HEK293T (cell line): ENCODE measurements around the gene YAE1.
"Not testable (repeated sequence)": the region's sequence is repeated elsewhere in the genome, so short reads cannot be mapped to it uniquely, and the experiment has no call there.

Experiments used
- CTCF ChIA-PET: fragments of 350-600 bp; formaldehyde crosslinking; extraction: SDS; loops from one replicate; lab custom pipeline; 2021; ENCODE audit warnings: antibody characterized with exemption, inconsistent platforms; lab: Yijun Ruan, JAX
- POLR2A ChIA-PET: fragments of 350-600 bp; formaldehyde crosslinking; extraction: SDS; loops from one replicate; lab custom pipeline; 2020; ENCODE audit warnings: antibody characterized with exemption, inconsistent platforms; lab: Yijun Ruan, JAX
- DNase-seq: peaks from one replicate; pipeline ENCODE4 v3.0.0; 2012; ENCODE audit warnings: mixed read lengths; ENCODE audit errors: extremely low spot score
- ARNT ChIP-seq: fragments of 450-650 bp; IDR thresholded peaks from 2 replicates; pipeline ENCODE4 v1.6.1; 2017; ENCODE audit warnings: mild to moderate bottlenecking
- BHLHE40 ChIP-seq: fragments of 450-650 bp; IDR thresholded peaks from 2 replicates; pipeline ENCODE4 v1.6.1; 2016; ENCODE audit warnings: mild to moderate bottlenecking, moderate library complexity, borderline replicate concordance
- CTBP1 ChIP-seq: fragments of 450-650 bp; IDR thresholded peaks from 2 replicates; pipeline ENCODE4 v1.6.1; 2016; ENCODE audit warnings: borderline replicate concordance
- ELF4 ChIP-seq: fragments of 450-650 bp; IDR thresholded peaks from 2 replicates; pipeline ENCODE4 v1.6.1; 2017; ENCODE audit warnings: antibody characterized with exemption
- FOXA1 ChIP-seq: fragments of 450-650 bp; IDR thresholded peaks from 2 replicates; pipeline ENCODE4 v1.6.1; 2016; ENCODE audit warnings: mild to moderate bottlenecking
- FOXK2 ChIP-seq: fragments of 450-650 bp; IDR thresholded peaks from 2 replicates; pipeline ENCODE4 v1.6.1; 2016; ENCODE audit warnings: mild to moderate bottlenecking
- FOXM1 ChIP-seq: fragments of 450-650 bp; IDR thresholded peaks from 2 replicates; pipeline ENCODE4 v1.6.1; 2017; ENCODE audit warnings: mild to moderate bottlenecking, borderline replicate concordance
- HDGF ChIP-seq: fragments of 450-650 bp; IDR thresholded peaks from 2 replicates; pipeline ENCODE4 v1.6.1; 2017; ENCODE audit warnings: antibody characterized with exemption, borderline replicate concordance
- L3MBTL2 ChIP-seq: fragments of 450-650 bp; conservative IDR thresholded peaks from 2 replicates; pipeline ENCODE4 v1.6.1; 2016; ENCODE audit warnings: mild to moderate bottlenecking
- LEF1 ChIP-seq: fragments of 450-650 bp; IDR thresholded peaks from 2 replicates; pipeline ENCODE4 v1.6.1; 2017; ENCODE audit warnings: mild to moderate bottlenecking, borderline replicate concordance
- NFRKB ChIP-seq: fragments of 450-650 bp; IDR thresholded peaks from 2 replicates; pipeline ENCODE4 v1.6.1; 2016; ENCODE audit warnings: mild to moderate bottlenecking, moderate library complexity
- PKNOX1 ChIP-seq: fragments of 450-650 bp; IDR thresholded peaks from 2 replicates; pipeline ENCODE4 v1.6.1; 2016
- SP1 ChIP-seq: fragments of 450-650 bp; IDR thresholded peaks from 2 replicates; pipeline ENCODE4 v1.6.1; 2017
- SUZ12 ChIP-seq: fragments of 450-650 bp; IDR thresholded peaks from 2 replicates; pipeline ENCODE4 v1.6.1; 2016; ENCODE audit warnings: mild to moderate bottlenecking
- TARDBP ChIP-seq: fragments of 450-650 bp; IDR thresholded peaks from 2 replicates; pipeline ENCODE4 v1.6.1; 2016
- ZNF384 ChIP-seq: fragments of 450-650 bp; IDR thresholded peaks from 2 replicates; pipeline ENCODE4 v1.6.1; 2016

The YAE1 gene

GRCh38 chr7:39535720-39536119 is 30.5 kb upstream of the YAE1 start:
- no peak for TF ChIP-seq CTBP1
- TF ChIP-seq LEF1, result no peak
- no peak for TF ChIP-seq FOXK2
- TF ChIP-seq FOXA1, result no peak

GRCh38 chr7:39536951-39537350 is 29.3 kb upstream of the YAE1 start:
- no peak for DNase-seq
- no peak for TF ChIP-seq ZNF384
- no peak for TF ChIP-seq L3MBTL2
- no peak for TF ChIP-seq TARDBP
- no peak for TF ChIP-seq SUZ12
- TF ChIP-seq BHLHE40, result no peak
- no peak for TF ChIP-seq HDGF
- no peak for TF ChIP-seq FOXM1
- no peak for TF ChIP-seq PKNOX1
- no peak for TF ChIP-seq NFRKB
- no peak for TF ChIP-seq FOXK2
- TF ChIP-seq LEF1, result no peak
- no peak for TF ChIP-seq FOXA1
- TF ChIP-seq ARNT, result no peak
- no peak for TF ChIP-seq CTBP1
- TF ChIP-seq SP1, result no peak
- TF ChIP-seq ELF4, result no peak
- ChIA-PET CTCF (no interaction called here), POLR2A (no interaction called here)

More at GRCh38 chr7:39535720-39536119, 30.5 kb upstream of the YAE1 start:
- POLR2A ChIA-PET, result no interaction called here
- no peak for DNase-seq
- CTCF ChIA-PET, result no interaction called here

DNA sequence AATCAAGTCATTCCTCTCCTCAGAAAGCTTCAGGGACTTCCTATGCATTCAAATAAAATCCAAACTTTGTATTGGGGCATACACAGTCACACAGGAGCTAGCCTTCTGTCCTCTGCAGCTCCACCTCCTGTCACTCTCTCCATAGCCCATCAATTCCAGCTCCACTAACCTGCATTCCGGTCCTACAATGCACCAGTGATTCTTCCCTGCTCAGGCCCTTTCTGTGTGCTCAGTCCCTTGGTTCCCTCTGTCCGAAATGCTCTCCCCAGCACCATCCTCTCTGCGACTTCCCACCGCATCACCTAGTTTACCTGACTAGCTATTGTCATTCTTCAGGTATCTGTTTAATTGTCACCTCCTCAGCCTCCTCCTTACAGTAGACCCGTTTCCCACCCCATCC is 26.4 kb upstream of the YAE1 start:
- CTCF ChIA-PET, result interaction anchor here (0.8 to 1.0 kb wide), 2 partner anchors 41 to 475 kb away, joined by 3 read pairs; no protein-coding TSS in a partner anchor
- POLR2A ChIA-PET, result no interaction called here
- TF ChIP-seq LEF1 (no peak), PKNOX1 (no peak), SP1 (no peak), NFRKB (no peak), ELF4 (no peak)
- no peak for DNase-seq

- POLR2A ChIA-PET, result no interaction called here
- no peak for DNase-seq
Observed at GRCh38 chr7:39540320-39540719, 25.9 kb upstream of the YAE1 start.

DNA sequence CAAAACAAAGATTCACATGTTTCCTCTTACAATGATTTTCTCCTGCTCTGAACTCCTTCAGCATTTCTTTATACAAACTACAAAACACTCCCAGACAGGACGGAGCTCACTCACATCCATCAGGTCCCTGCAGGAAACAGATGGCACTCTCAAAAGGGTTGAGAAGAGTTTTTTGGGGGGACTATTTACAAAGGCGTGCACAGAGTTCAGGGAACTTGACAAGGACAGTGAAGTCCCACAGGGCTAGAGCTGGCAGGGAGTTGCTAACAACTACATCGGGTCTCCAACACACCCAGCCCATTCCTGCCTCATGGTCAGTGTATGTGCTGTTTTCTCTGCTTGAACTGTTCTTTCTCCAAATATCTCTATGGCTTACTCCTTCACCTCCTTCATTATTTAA is 24.7 kb upstream of the YAE1 start:
- ChIA-PET POLR2A (no interaction called here), CTCF (no interaction called here)
- no peak for DNase-seq
- TF ChIP-seq L3MBTL2 (no peak), SP1 (no peak), TARDBP (no peak), NFRKB (no peak), FOXA1 (no peak), FOXM1 (no peak), HDGF (no peak)

More at GRCh38 chr7:39540320-39540719, 25.9 kb upstream of the YAE1 start:
- TF ChIP-seq L3MBTL2, result no peak
- TF ChIP-seq LEF1, result no peak
- CTCF ChIA-PET, result interaction anchor here (0.8 to 1.0 kb wide), 2 partner anchors 40 to 475 kb away, joined by 3 read pairs; no protein-coding TSS in a partner anchor

DNA sequence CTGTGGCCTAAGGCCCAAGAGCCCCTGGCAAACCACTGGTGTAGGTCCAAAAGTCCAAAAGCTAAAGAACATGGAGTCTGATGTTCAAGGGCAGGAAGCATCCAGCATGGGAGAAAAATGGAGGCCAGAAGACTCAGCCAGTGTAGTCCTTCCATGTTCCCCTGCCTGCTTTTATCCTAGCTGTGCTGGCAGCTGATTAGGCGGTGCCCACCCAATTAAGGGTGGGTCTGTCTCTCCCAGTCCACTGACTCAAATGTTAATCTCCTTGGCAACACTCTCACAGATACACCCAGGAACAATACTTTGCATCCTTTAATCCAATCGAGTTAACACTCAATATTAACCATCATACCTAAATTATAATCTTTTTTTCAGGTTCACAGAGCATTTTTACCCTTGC is 21.4 kb upstream of the YAE1 start:
- CTCF ChIA-PET, POLR2A ChIA-PET, DNase-seq: not testable (repeated sequence)

DNA sequence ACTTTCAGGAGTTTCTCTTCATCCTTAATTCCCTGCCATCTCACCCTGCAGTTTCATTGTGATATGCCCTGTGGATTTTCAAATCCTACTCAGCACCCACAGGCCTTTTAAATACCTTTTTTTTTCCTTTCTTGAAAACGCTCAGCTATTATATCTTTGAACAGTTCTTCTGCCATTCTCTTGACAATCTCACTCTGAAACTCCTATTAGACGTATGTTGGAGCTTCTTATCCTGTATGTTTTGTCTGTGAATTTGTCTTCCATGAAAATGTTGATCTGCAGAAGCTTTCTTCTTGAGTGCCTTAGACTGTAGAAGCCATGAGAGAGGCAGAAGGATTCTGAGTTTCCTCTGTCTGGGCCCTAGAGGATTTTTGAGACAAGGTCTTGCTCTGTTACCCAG is 18.9 kb upstream of the YAE1 start:
- POLR2A ChIA-PET, result no interaction called here
- CTCF ChIA-PET, result no interaction called here
- TF ChIP-seq L3MBTL2 (no peak), BHLHE40 (no peak), ARNT (no peak), SUZ12 (no peak), ZNF384 (no peak), FOXA1 (no peak), CTBP1 (no peak), SP1 (no peak), NFRKB (no peak)
- no peak for DNase-seq

- ChIA-PET POLR2A (interaction anchor here (1.4 kb wide), 1 partner anchor 16 kb away, joined by 4 read pairs; no protein-coding TSS in a partner anchor), CTCF (no interaction called here)
- TF ChIP-seq LEF1, result no peak
- TF ChIP-seq HDGF, result no peak
- TF ChIP-seq ARNT, result no peak
- no peak for TF ChIP-seq ELF4
- no peak for TF ChIP-seq TARDBP
- no peak for TF ChIP-seq L3MBTL2
- no peak for TF ChIP-seq SUZ12
- no peak for TF ChIP-seq FOXM1
- no peak for TF ChIP-seq BHLHE40
- no peak for TF ChIP-seq ZNF384
- TF ChIP-seq SP1, result no peak
- no peak for TF ChIP-seq PKNOX1
- no peak for TF ChIP-seq NFRKB
- TF ChIP-seq CTBP1, result no peak
- TF ChIP-seq FOXK2, result no peak
- DNase-seq, result no peak
Observed at GRCh38 chr7:39550411-39550810, 15.8 kb upstream of the YAE1 start.
